ENCODE results near the gene CABLES2.

The CABLES2 gene

DNA sequence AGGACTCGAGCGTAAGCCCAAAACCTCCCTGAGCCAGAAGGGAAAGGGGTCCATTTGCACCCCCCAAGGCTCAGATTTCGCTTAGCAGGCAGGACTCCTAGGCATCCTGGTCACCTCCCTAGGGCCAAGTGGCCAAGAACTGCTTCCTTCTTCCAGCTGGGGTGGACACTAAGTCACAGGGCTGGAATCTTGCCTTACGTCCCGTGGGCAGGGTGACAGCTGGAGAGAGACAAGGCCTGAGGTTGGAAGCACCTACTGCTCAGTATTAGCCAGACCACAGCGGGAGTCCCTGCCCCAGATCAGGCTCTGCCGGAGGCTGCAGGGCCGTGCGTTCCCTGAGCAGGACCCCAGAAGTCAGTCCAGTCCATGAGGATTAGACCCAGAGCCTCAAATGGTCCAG, 59.6 kb downstream of the CABLES2 start:
- no peak for DNase-seq (ENCODE audit: low read depth)
- no peak overlapping the region for H3K4me3 ChIP-seq (replicated peaks; ENCODE audit: low read depth, low read length)
- TF ChIP-seq, protein P1, sequence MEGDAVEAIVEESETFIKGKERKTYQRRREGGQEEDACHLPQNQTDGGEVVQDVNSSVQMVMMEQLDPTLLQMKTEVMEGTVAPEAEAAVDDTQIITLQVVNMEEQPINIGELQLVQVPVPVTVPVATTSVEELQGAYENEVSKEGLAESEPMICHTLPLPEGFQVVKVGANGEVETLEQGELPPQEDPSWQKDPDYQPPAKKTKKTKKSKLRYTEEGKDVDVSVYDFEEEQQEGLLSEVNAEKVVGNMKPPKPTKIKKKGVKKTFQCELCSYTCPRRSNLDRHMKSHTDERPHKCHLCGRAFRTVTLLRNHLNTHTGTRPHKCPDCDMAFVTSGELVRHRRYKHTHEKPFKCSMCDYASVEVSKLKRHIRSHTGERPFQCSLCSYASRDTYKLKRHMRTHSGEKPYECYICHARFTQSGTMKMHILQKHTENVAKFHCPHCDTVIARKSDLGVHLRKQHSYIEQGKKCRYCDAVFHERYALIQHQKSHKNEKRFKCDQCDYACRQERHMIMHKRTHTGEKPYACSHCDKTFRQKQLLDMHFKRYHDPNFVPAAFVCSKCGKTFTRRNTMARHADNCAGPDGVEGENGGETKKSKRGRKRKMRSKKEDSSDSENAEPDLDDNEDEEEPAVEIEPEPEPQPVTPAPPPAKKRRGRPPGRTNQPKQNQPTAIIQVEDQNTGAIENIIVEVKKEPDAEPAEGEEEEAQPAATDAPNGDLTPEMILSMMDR (IDR thresholded peaks at IDR 0.05; ENCODE audit: low read length, missing control alignments) = no peak

DNA sequence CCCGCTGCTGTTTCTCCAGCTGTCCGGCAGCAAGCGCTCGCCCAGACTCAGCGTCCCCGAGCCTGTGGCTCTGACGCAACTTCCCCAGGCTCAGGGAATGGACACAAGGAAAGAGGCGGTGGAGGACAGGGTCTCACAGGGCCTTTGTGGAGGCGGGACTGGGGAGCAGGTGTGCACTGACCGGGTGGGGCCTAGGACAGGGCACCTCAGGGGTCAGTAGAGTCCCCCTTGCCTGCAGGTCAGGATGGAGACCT, 60.0 kb downstream of the CABLES2 start:
- H3K4me3 ChIP-seq (replicated peaks; ENCODE audit: low read depth, low read length) = no peak overlapping the region
- DNase-seq (ENCODE audit: low read depth) = no peak
- TF ChIP-seq, protein P1 (IDR thresholded peaks at IDR 0.05; ENCODE audit: low read length, missing control alignments) = no peak

DNA sequence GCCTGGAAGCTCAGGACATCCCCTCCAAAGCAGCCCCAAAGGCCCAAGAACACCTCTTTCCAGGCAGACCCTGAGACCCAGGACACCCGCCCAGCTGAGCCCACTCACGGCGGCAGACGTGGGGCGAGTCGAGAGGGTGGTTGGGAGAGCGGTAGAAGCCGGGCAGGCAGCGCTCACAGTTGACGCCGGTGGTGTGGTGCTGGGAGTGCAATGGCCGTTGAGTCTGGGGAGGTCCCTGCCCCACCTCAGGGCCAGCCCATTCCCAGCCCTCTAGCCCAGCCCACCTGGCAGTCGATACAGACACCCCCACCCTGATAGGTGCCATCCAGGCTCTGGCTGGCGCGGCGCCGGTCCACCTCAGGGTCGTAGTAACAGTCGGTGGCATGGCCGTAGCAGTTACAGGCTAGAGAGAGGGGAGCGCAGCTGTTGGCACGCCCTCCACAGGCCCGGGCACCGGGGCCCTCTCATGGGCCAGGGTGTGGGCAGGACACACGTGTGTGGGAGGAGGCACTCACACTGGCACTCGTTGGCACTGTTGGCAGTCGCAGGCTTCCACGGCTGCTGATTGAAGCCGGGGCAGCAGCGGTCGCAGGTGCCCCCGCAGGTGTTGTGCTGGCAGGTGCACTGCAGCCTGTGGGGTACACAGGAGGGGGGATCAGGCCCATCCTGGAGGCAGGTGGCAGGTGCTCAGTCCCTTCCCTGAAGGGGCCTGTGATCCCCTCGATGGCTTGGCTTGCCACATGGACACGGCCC, 60.5 kb downstream of the CABLES2 start:
- DNase-seq (ENCODE audit: low read depth) = no peak
- TF ChIP-seq, protein P1 (IDR thresholded peaks at IDR 0.05; ENCODE audit: low read length, missing control alignments) = no peak
- H3K4me3 ChIP-seq (replicated peaks; ENCODE audit: low read depth, low read length) = no peak overlapping the region

DNA sequence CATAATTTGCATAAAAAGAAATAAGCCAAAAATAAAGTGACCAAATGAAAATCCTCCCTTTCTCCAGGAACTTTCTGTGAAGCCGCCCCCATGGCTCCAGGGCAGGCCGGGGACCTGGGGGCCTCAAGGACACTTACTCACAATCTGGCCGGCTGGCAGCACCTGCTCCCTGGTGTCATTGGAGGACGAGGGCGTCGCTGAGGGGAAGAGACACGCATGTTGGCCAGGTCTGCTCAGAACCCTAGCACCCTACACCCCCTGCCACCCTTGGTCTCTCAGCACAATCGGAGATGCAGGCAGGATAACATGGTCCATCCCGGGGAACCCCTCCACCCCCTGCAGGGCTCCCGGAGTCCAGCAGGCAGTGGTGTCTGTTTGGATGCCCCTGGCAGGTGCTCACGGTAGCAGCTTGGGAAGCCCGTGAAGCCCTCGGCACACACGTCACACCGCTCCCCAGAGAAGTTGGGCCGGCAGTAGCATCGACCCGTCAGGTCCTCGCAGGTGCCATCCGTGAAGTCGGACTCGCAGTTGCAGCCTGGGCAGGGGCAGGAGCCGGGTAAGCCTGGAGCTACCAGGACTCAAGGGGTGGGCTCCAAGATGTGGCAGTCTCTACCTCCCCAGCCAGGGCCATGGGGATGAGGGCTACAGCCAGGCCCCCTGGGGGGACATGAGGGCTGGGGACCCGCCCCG, 61.3 kb downstream of the CABLES2 start:
- TF ChIP-seq, protein P1 (IDR thresholded peaks at IDR 0.05; ENCODE audit: low read length, missing control alignments) = no peak
- DNase-seq (ENCODE audit: low read depth) = no peak
- H3K4me3 ChIP-seq (replicated peaks; ENCODE audit: low read depth, low read length) = no peak overlapping the region

DNA sequence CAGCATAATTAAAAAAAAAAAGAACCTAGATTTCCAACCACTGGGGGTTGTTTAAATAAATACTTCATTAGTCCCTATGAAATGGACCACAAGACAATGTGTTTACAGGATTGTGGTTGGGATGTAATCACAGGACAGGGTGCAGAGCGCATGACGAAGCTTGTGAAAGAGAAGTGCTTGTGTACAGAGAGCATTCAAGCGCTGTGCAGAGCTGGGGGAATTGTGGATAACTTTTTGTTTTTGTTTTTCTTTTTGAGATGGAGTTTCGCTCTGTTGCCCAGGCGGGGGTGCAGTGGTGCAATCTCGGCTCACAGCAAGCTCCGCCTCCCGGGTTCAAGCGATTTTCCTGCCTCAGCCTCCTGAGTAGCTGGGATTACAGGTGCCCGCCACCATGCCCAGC, 62.3 kb downstream of the CABLES2 start:
- TF ChIP-seq, protein P1 (IDR thresholded peaks at IDR 0.05; ENCODE audit: low read length, missing control alignments) = no peak
- DNase-seq (ENCODE audit: low read depth) = no peak
- H3K4me3 ChIP-seq (replicated peaks; ENCODE audit: low read depth, low read length) = no peak overlapping the region

DNA sequence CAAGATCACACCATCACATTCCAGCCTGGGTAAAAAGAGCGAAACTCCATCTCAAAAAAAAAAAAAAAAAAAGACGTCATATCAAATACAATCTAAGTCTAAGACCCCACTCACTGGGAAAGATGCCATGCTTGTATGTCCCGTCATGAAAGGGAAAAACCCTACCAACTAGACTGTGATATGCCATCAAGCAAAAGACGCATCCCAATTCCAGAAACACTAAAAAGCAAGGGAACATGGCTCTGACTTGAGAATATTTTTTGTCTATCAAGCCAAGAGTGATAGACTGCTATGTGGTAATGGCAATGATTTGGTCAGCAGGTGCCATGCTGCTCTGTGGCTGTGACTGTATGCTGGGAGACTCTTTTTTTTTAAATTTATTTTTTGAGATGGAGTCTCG, 63.0 kb downstream of the CABLES2 start:
- no peak for DNase-seq (ENCODE audit: low read depth)
- TF ChIP-seq, protein P1 (IDR thresholded peaks at IDR 0.05; ENCODE audit: low read length, missing control alignments) = no peak
- no peak overlapping the region for H3K4me3 ChIP-seq (replicated peaks; ENCODE audit: low read depth, low read length)

DNA sequence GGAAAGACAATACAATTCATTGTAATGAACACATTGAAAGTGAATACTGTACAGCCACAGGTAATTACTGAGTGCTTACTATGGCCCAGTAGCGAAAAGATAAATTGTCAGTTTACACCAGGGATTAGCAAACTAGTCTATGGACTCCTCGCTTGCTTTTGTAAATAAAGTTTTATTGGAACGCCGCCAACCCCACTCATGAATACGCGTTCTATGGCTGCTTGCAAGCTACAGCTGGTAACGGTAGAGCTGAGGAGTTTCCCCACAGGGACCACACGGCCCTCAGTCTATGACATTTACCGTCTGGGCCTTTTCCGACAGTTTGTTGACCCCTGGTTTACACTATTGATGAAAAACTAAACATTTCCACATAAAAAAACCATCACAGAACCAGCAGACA, 64.2 kb downstream of the CABLES2 start:
- TF ChIP-seq, protein P1 (IDR thresholded peaks at IDR 0.05; ENCODE audit: low read length, missing control alignments) = no peak
- H3K4me3 ChIP-seq (replicated peaks; ENCODE audit: low read depth, low read length) = no peak overlapping the region
- no peak for DNase-seq (ENCODE audit: low read depth)

All from fibroblast of pulmonary artery (primary cell).